Lung (tissue), 12 donors: ENCODE results near the gene UTS2R. TPM values are rescaled to one million over a fixed set of nuclear protein-coding genes. Genes with fewer than 3 reads are reported as not detected.

Experiments used
- ATAC-seq: fragments of 200-7000 bp; cut with Tn5 transposase; one replicate; pipeline ENCODE4 v1.9.1; 2020; ENCODE audit warnings: moderate number of reproducible peaks; ENCODE audit not compliant: insufficient read depth, low FRiP score
- DNase-seq, 3 donors: peaks; one replicate each; pipeline ENCODE4 v3.0.0-alpha.2; 2013 to 2017
- H3K27ac ChIP-seq, 2 donors: one replicate each; pipeline ENCODE4 v1.5.1; 2013; ENCODE audit warnings: mild to moderate bottlenecking in 2 of 2, moderate library complexity in 2 of 2, control low read depth in 1 of 2, inconsistent platforms in 1 of 2, low read depth in 1 of 2, low read length in 1 of 2
- H3K27me3 ChIP-seq, 3 donors: one replicate each; pipeline ENCODE4 v1.5.1; 2013; ENCODE audit warnings: low read length in 2 of 3; ENCODE audit not compliant: control insufficient read depth in 3 of 3, insufficient read depth in 3 of 3
- H3K36me3 ChIP-seq, 4 donors: one replicate each; pipeline ENCODE4 v1.5.1; 2013; ENCODE audit warnings: low read length in 4 of 4, mild to moderate bottlenecking in 1 of 4, moderate library complexity in 1 of 4; ENCODE audit not compliant: control insufficient read depth in 4 of 4, insufficient read depth in 4 of 4
- H3K4me1 ChIP-seq, 5 donors: one replicate each; pipeline ENCODE4 v1.5.1; 2013; ENCODE audit warnings: low read length in 5 of 5, mild to moderate bottlenecking in 2 of 5, moderate library complexity in 1 of 5; ENCODE audit not compliant: control insufficient read depth in 5 of 5, insufficient read depth in 5 of 5
- H3K4me3 ChIP-seq: one replicate; pipeline ENCODE4 v1.5.1; 2013; ENCODE audit warnings: mild to moderate bottlenecking, control low read depth, moderate library complexity
- H3K9ac ChIP-seq, 2 donors: one replicate each; pipeline ENCODE4 v1.5.1; 2013; ENCODE audit warnings: low read length in 2 of 2, control low read depth in 1 of 2; ENCODE audit not compliant: insufficient read depth in 1 of 2
- H3K9me3 ChIP-seq, 4 donors: one replicate each; pipeline ENCODE4 v1.5.1; 2013; ENCODE audit warnings: low read length in 3 of 4, mild to moderate bottlenecking in 1 of 4, moderate library complexity in 1 of 4; ENCODE audit not compliant: control insufficient read depth in 4 of 4, insufficient read depth in 3 of 4
- WGBS, 2 donors: extraction: QIAGEN DNeasy Blood & Tissue Kit; methylation state at CpG; one replicate each; pipeline ENCODE4 v1.1.7; 2013; 5-methylcytosine and 5-hydroxymethylcytosine counted together
- polyA plus RNA-seq, 2 donors: library from polyadenylated mRNA; stranded (reverse); fragments of 200-250 nt; gene quantifications; one replicate each; pipeline ENCODE4 v1.2.1, GENCODE V29; 2013
- total RNA-seq, 2 donors: library from RNA; depleted of rRNA in 1 of 2; stranded (reverse); fragments of >200 nt in 1 of 2; gene quantifications; one replicate each; pipeline ENCODE4 v1.2.1, GENCODE V29; 2014 to 2021
- TF ChIP-seq, protein P1 (sequence below): IDR thresholded peaks from 2 replicates; pipeline ENCODE4 v1.5.1; 2012; ENCODE audit warnings: mild to moderate bottlenecking; ENCODE audit errors: control extremely low read depth, extremely low read depth
- donor health status: control.
- donor health status: control.
- donor health status: Bipolar disorder and iron deficiency.
- donor health status: healthy.
- donor health status: DM: yes; HTN: yes; CAD: no.

The UTS2R gene
- total and polyA plus RNA-seq, 4 donors: 0.17 TPM; not detected in 3

GRCh38 chr17:82327289-82327688, 44.3 kb upstream of the UTS2R start:
- TF ChIP-seq, protein P1, sequence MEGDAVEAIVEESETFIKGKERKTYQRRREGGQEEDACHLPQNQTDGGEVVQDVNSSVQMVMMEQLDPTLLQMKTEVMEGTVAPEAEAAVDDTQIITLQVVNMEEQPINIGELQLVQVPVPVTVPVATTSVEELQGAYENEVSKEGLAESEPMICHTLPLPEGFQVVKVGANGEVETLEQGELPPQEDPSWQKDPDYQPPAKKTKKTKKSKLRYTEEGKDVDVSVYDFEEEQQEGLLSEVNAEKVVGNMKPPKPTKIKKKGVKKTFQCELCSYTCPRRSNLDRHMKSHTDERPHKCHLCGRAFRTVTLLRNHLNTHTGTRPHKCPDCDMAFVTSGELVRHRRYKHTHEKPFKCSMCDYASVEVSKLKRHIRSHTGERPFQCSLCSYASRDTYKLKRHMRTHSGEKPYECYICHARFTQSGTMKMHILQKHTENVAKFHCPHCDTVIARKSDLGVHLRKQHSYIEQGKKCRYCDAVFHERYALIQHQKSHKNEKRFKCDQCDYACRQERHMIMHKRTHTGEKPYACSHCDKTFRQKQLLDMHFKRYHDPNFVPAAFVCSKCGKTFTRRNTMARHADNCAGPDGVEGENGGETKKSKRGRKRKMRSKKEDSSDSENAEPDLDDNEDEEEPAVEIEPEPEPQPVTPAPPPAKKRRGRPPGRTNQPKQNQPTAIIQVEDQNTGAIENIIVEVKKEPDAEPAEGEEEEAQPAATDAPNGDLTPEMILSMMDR: no peak
- peaks cover 0 to 15% (median 4%) of the 10 kb centered on the region in 3 donors for H3K27me3 ChIP-seq
- no peak overlapping the region for H3K4me3 ChIP-seq
- H3K27ac ChIP-seq: no peak overlapping the region
- no peaks in the 10 kb centered on the region for H3K9me3 ChIP-seq
- ATAC-seq (no peak), DNase-seq (no peak)
- H3K9ac ChIP-seq: no peak overlapping the region
- H3K36me3 ChIP-seq: peaks cover 0 to 6% (median 0%) of the 10 kb centered on the region in 4 donors
- 77 to 85% methylated on average over 15 of the region's 15 CpGs for WGBS, 2 donors
- H3K4me1 ChIP-seq: peaks cover 0 to 19% (median 9%) of the 10 kb centered on the region in 5 donors

GRCh38 chr17:82327757-82328140, 43.8 kb upstream of the UTS2R start:
- ATAC-seq: no peak
- H3K27ac ChIP-seq: no peak overlapping the region

DNA sequence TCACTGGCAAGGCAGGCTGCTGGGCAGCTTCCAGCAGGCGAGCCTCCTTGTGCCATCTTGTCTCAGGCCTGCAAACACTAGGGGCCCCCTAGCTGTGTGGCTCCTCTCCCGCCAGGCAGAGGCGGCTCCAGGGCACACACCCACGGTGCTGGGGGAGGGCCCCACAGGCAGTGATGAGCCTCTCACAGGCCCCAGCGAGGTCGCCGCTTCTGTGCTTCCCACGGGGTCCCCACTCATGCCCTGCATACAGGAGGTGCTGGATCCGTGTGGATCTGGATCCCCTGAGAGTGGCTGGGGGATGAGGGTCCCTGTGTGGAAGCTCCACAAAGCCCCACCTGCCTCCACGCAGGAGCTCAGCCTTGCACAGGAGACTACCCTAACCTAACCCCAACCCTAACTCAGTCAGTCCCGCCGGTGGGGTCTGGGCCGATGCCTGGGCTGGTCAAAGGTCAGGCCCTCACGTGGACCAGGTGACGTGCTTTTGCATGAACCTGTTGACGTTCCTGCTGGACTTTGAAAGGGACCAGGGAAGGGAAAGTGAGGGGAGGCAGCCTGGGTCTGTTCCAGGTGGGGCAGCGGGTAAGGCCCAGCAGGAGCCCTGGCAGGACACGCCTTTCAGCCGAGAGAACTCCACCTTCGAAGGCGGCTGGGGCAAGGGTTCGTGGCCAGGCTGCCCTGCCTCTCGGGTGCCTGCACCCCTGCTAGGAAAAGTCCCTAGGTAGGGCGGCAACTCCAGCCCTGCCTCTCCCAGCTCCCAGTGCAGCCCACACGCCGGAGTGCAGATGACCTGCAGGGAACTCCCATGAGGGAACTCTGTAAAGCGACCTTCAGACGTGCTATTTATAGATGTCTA, 43.2 kb upstream of the UTS2R start:
- TF ChIP-seq, protein P1: no peak
- H3K4me3 ChIP-seq: no peak overlapping the region
- 81 to 85% methylated on average over 27 to 28 of the region's 28 CpGs for WGBS, 2 donors
- no peak overlapping the region for H3K9ac ChIP-seq
- ATAC-seq (no peak), DNase-seq (no peak)
- peaks cover 0 to 21% (median 4%) of the 10 kb centered on the region in 3 donors for H3K27me3 ChIP-seq
- H3K36me3 ChIP-seq: peaks cover 0 to 6% (median 0%) of the 10 kb centered on the region in 4 donors
- no peak overlapping the region for H3K27ac ChIP-seq
- H3K4me1 ChIP-seq: peaks cover 0 to 26% (median 14%) of the 10 kb centered on the region in 5 donors
- no peaks in the 10 kb centered on the region for H3K9me3 ChIP-seq

More at GRCh38 chr17:82327757-82328140, 43.8 kb upstream of the UTS2R start:
- H3K36me3 ChIP-seq: peaks cover 0 to 6% (median 0%) of the 10 kb centered on the region in 4 donors
- no peaks in the 10 kb centered on the region for H3K9me3 ChIP-seq
- DNase-seq: no peak
- peaks cover 0 to 20% (median 9%) of the 10 kb centered on the region in 5 donors for H3K4me1 ChIP-seq
- H3K27me3 ChIP-seq: peaks cover 0 to 17% (median 4%) of the 10 kb centered on the region in 3 donors
- H3K4me3 ChIP-seq: no peak overlapping the region
- TF ChIP-seq, protein P1: no peak
- WGBS, 2 donors: 72 to 82% methylated on average over 15 to 16 of the region's 16 CpGs
- no peak overlapping the region for H3K9ac ChIP-seq
